HepG2 (cell line): ENCODE results near the gene KRTAP1-4. TPM values are rescaled to one million over a fixed set of nuclear protein-coding genes. Genes with fewer than 3 reads are reported as not detected.
A peak's percentile ranks its signal among the peaks of the same experiment; 100 is the strongest.

Source experiments
- ATAC-seq: fragments of 200-7000 bp; cut with Tn5 transposase; 3 replicates; pipeline ENCODE4 v1.9.1; 2020; ENCODE audit warnings: mild to moderate bottlenecking, moderate library complexity
- BruUV-seq: library from RNA; stranded (reverse); fragments of 400-500 nt; replicated peaks from 2 replicates; lab custom pipeline; 2021; lab: Mats Ljungman, UMichigan
- CTCF ChIA-PET: fragments of 300-600 bp; formaldehyde crosslinking; extraction: SDS; loops from one replicate; lab custom pipeline; 2021; ENCODE audit warnings: low total read pairs, inconsistent platforms, low intra/inter-chr PET ratio; lab: Yijun Ruan, JAX
- POLR2A ChIA-PET: fragments of 350-600 bp; sonication (Branson Sonifier 250); formaldehyde crosslinking; loops from one replicate; lab custom pipeline; 2020; ENCODE audit warnings: antibody characterized with exemption, inconsistent platforms; lab: Yijun Ruan, JAX
- DNase-seq: peaks from one replicate; pipeline ENCODE4 v3.0.0-alpha.2; 2015; ENCODE audit warnings: low spot score
- FAIRE-seq: peaks from 3 replicates; lab custom pipeline; 2011; peaks lifted over from hg19 to GRCh38; lab: Jason Lieb, UNC
- H2AFZ ChIP-seq: one replicate; pipeline ENCODE4 v1.6.1; 2011; ENCODE audit warnings: low read length, inconsistent platforms
- H3K27ac ChIP-seq: fragments of 300-600 bp; 3 replicates; pipeline ENCODE4 v1.8.0; 2011; ENCODE audit warnings: mixed run types, mild to moderate bottlenecking, mixed read lengths, low read length, inconsistent platforms; ENCODE audit not compliant: insufficient read depth; ENCODE audit errors: extremely low read length
- H3K27me3 ChIP-seq, 2 experiments: fragments of 200-600 bp in 1 of 2; 2 replicates in 1 of 2; 3 replicates in 1 of 2; pipeline versions ENCODE4 v1.6.0 to v1.8.0; 2011; ENCODE audit warnings: low read length in 2 of 2, mild to moderate bottlenecking in 2 of 2, moderate library complexity in 2 of 2, inconsistent platforms in 1 of 2; ENCODE audit not compliant: insufficient read depth in 2 of 2, control insufficient read depth in 1 of 2
- H3K36me3 ChIP-seq, 2 experiments: fragments of 200-600 bp in 1 of 2; replicated peaks in 1 of 2; 2 replicates in 1 of 2; 3 replicates in 1 of 2; pipeline versions ENCODE4 v1.5.1 to v1.8.0; 2011; ENCODE audit warnings: low read length in 2 of 2, inconsistent platforms in 1 of 2; ENCODE audit not compliant: insufficient read depth in 2 of 2, control insufficient read depth in 1 of 2
- H3K4me1 ChIP-seq: 2 replicates; pipeline ENCODE4 v1.5.1; 2012; ENCODE audit warnings: low read length, inconsistent platforms; ENCODE audit not compliant: insufficient read depth
- H3K4me2 ChIP-seq: 2 replicates; pipeline ENCODE4 v1.6.0; 2011; ENCODE audit warnings: low read depth, low read length, inconsistent platforms
- H3K4me3 ChIP-seq, 3 experiments: fragments of 200-600 bp in 1 of 3; sonication (generic), shearing (Covaris generic) in 1 of 3; replicated peaks in 1 of 3; 2 replicates each; pipeline ENCODE4 v1.5.1; 2011 to 2016; ENCODE audit warnings: low read length in 3 of 3, inconsistent platforms in 2 of 3, low read depth in 2 of 3, mild to moderate bottlenecking in 2 of 3, control low read depth in 1 of 3, mixed read lengths in 1 of 3; ENCODE audit not compliant: insufficient read depth in 1 of 3
- H3K79me2 ChIP-seq: one replicate; pipeline ENCODE4 v1.6.1; 2011; ENCODE audit warnings: low read length, inconsistent platforms; ENCODE audit not compliant: insufficient read depth
- H3K9ac ChIP-seq: 2 replicates; pipeline ENCODE4 v1.6.0; 2011; ENCODE audit warnings: mild to moderate bottlenecking, low read depth, low read length, inconsistent platforms; ENCODE audit not compliant: insufficient read depth
- H3K9me3 ChIP-seq: 2 replicates; pipeline ENCODE4 v1.5.1; 2012; ENCODE audit warnings: mild to moderate bottlenecking, low read length
- H4K20me1 ChIP-seq: 2 replicates; pipeline ENCODE4 v1.6.0; 2011; ENCODE audit warnings: inconsistent platforms, mild to moderate bottlenecking, low read length, moderate library complexity; ENCODE audit not compliant: insufficient read depth
- ATF7-NPFF ChIP-seq: sonication (generic); formaldehyde crosslinking; IDR thresholded peaks from 2 replicates; pipeline ENCODE4 v1.8.1; 2023; ENCODE audit warnings: mild to moderate bottlenecking, low read depth, missing genetic modification reagents, moderate library complexity
- BCL6 ChIP-seq: IDR thresholded peaks from 2 replicates; pipeline ENCODE4 v1.6.1; 2016; ENCODE audit warnings: missing genetic modification reagents, missing compliant biosample characterization
- CENPX ChIP-seq: sonication (generic); formaldehyde crosslinking; IDR thresholded peaks from 2 replicates; pipeline ENCODE4 v1.9.0; 2021; ENCODE audit warnings: mild to moderate bottlenecking, missing genetic modification reagents, moderate library complexity
- CHD4 ChIP-seq: fragments of 200-600 bp; sonication (generic); IDR thresholded peaks from 2 replicates; pipeline ENCODE4 v1.7.0; 2017; ENCODE audit warnings: mild to moderate bottlenecking, low read length, borderline replicate concordance
- HHEX ChIP-seq: IDR thresholded peaks from 2 replicates; pipeline ENCODE4 v1.6.1; 2016; ENCODE audit warnings: control low read depth
- JUND ChIP-seq: sonication (generic); formaldehyde crosslinking; IDR thresholded peaks from 2 replicates; pipeline ENCODE4 v1.8.0; 2022; ENCODE audit warnings: mild to moderate bottlenecking, missing genetic modification reagents
- MAFF ChIP-seq: IDR thresholded peaks from 2 replicates; pipeline ENCODE4 v1.6.1; 2011; ENCODE audit warnings: low read depth, low read length, improper control_type of control experiment
- MAFK ChIP-seq, 2 experiments: IDR thresholded peaks in 1 of 2; conservative IDR thresholded peaks in 1 of 2; 2 replicates each; pipeline ENCODE4 v1.6.1; 2011; ENCODE audit warnings: improper control_type of control experiment in 2 of 2, low read length in 2 of 2
- NR1H2 ChIP-seq: sonication (generic); formaldehyde crosslinking; IDR thresholded peaks from 2 replicates; pipeline ENCODE4 v1.8.1; 2022; ENCODE audit warnings: low read depth, missing genetic modification reagents, borderline replicate concordance
- PHF20 ChIP-seq: sonication (generic); formaldehyde crosslinking; IDR thresholded peaks from 2 replicates; pipeline ENCODE4 v1.5.0; 2020; ENCODE audit warnings: mild to moderate bottlenecking, missing genetic modification reagents
- SIX1 ChIP-seq: sonication (generic); formaldehyde crosslinking; IDR thresholded peaks from 2 replicates; pipeline ENCODE4 v1.4.0; 2020; ENCODE audit warnings: missing genetic modification reagents, borderline replicate concordance
- SRSF9 ChIP-seq: fragments of 200-400 bp; formaldehyde crosslinking; IDR thresholded peaks from 2 replicates; pipeline ENCODE4 v1.6.1; 2018; ENCODE audit warnings: borderline replicate concordance, mild to moderate bottlenecking, low read depth, low read length; ENCODE audit not compliant: insufficient read depth, poor library complexity, severe bottlenecking
- STAT6 ChIP-seq: sonication (generic); formaldehyde crosslinking; IDR thresholded peaks from 2 replicates; pipeline ENCODE4 v1.4.0; 2020; ENCODE audit warnings: missing genetic modification reagents, mild to moderate bottlenecking, borderline replicate concordance
- SUZ12 ChIP-seq: fragments of 150-350 bp; IDR thresholded peaks from 2 replicates; pipeline ENCODE4 v1.6.1; 2014; ENCODE audit warnings: low read depth, low read length
- ZKSCAN8 ChIP-seq: IDR thresholded peaks from 2 replicates; pipeline ENCODE4 v1.6.1; 2016; ENCODE audit warnings: borderline replicate concordance, missing genetic modification reagents, missing compliant biosample characterization
- ZNF33A ChIP-seq: sonication (generic); formaldehyde crosslinking; IDR thresholded peaks from 2 replicates; pipeline ENCODE4 v1.5.1; 2020; ENCODE audit warnings: missing genetic modification reagents, mild to moderate bottlenecking, moderate library complexity, borderline replicate concordance
- ZSCAN30 ChIP-seq: sonication (generic); formaldehyde crosslinking; IDR thresholded peaks from 2 replicates; pipeline ENCODE4 v1.5.0; 2020; ENCODE audit warnings: mild to moderate bottlenecking, missing genetic modification reagents
- WGBS: methylation state at CpG from one replicate; pipeline ENCODE4 v1.1.6; 2017; ENCODE audit warnings: low lambda C conversion rate; 5-methylcytosine and 5-hydroxymethylcytosine counted together
- in situ Hi-C: cut with HindIII; loops from 2 replicates; pipeline ENCODE4 v1.10.0; 2017; ENCODE audit warnings: low pct_unique_long_range_greater_than_20kb; ENCODE audit not compliant: extremely low pct_ligation_motif_present
- intact Hi-C: fragments of 100-400 bp; cut with micrococcal nuclease; formaldehyde crosslinking; loops from one replicate; pipeline ENCODE4 v1.10.0; 2022; ENCODE audit not compliant: unreplicated experiment
- polyA plus RNA-seq, 8 experiments: library from polyadenylated mRNA; depleted of rRNA in 3 of 8; stranded (reverse) in 7 of 8; unstranded in 1 of 8; fragments of >200 nt; fragmentation: Illumina TruSeq in 4 of 8; extraction: Trizol in 4 of 8; gene quantifications; 2 replicates each; pipeline versions ENCODE4 v1.2.1 to v1.2.3, GENCODE V29; 2011 to 2016; ENCODE audit warnings: low read depth in 4 of 8, missing spikeins in 1 of 8, mixed read lengths in 1 of 8; ENCODE audit not compliant: insufficient read depth in 1 of 8
- total RNA-seq, 5 experiments: library from RNA; depleted of rRNA; stranded (reverse); fragments of >200 nt; fragmentation: Illumina TruSeq; extraction: Trizol; gene quantifications; 2 replicates each; pipeline ENCODE4 v1.2.3, GENCODE V29; 2016; ENCODE audit warnings: low read depth in 1 of 5

Gene KRTAP1-4
- total and polyA plus RNA-seq, 2 of the 13 experiments (the other 11 are each of a cell fraction or from before 2014, with no cell fraction given): not detected

DNA sequence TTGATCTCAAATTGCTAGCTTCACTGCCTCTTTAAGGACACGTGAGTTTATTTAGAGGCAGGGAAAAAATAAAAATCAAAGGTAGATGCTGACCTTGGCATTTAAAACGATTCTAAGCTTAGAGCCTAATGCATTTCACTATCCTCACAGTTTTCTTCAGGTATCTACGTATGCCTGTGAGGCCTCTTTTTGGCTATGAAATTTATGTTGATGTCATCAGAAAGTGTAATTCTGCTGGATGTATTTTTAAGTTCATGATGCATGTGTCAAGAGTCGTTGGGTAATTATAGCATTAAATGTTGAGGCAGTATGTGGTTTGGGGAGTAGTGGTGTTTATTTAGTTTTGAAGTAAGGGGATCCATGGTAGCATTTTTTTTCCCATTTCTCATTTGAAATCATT, 26.1 kb downstream of the KRTAP1-4 start:
- CTCF ChIA-PET: no interaction called here
- Histone ChIP-seq H2AFZ (no peak overlapping the region), H3K4me1 (peaks cover 63% of the 10 kb centered on the region), H3K36me3 (no peaks in the 10 kb centered on the region), H3K79me2 (no peaks in the 10 kb centered on the region), H3K27ac (no peak overlapping the region), H3K4me3 (no peak overlapping the region), H3K9ac (no peak overlapping the region), H3K9me3 (no peaks in the 10 kb centered on the region), H3K27me3 (no peaks in the 10 kb centered on the region), H3K4me2 (no peak overlapping the region), H4K20me1 (no peaks in the 10 kb centered on the region)
- WGBS: 61% methylated on average over 4 of the region's 4 CpGs
- TF ChIP-seq ZNF33A (CRISPR knock-in tag) (no peak), MAFF (peak; percentile 87), MAFK (conservative IDR thresholded peaks at IDR 0.05 in 1 of 2, IDR thresholded peaks at IDR 0.05 in 1 of 2; ENCODE audit: low read length in 2 of 2) (peak; percentile 89 to 94), SRSF9 (no peak)
- in situ Hi-C loops (loop anchor here (5.0 kb wide), 2 partner anchors 42 to 92 kb away; no protein-coding TSS in a partner anchor), intact Hi-C loops (no loop called here)
- BruUV-seq: no TSS peak
- DNase-seq (no peak), ATAC-seq (no peak), FAIRE-seq (no peak)
- POLR2A ChIA-PET: no interaction called here

GRCh38 chr17:41002814-41003213, 27.2 kb downstream of the KRTAP1-4 start:
- Histone ChIP-seq H3K4me3 (no peak overlapping the region), H2AFZ (no peak overlapping the region), H4K20me1 (no peaks in the 10 kb centered on the region), H3K9ac (no peak overlapping the region), H3K79me2 (no peaks in the 10 kb centered on the region), H3K36me3 (no peaks in the 10 kb centered on the region), H3K27me3 (no peaks in the 10 kb centered on the region), H3K27ac (peak overlapping the region; percentile 52), H3K9me3 (no peaks in the 10 kb centered on the region), H3K4me2 (peak overlapping the region; percentile 25), H3K4me1 (peaks cover 52% of the 10 kb centered on the region)
- peak; percentile 79 for DNase-seq
- POLR2A ChIA-PET: no interaction called here
- CTCF ChIA-PET: no interaction called here
- intact Hi-C loops: no loop called here
- no TSS peak for BruUV-seq
- in situ Hi-C loops: loop anchor here (5.0 kb wide), 2 partner anchors 41 to 91 kb away; no protein-coding TSS in a partner anchor
- ATAC-seq: peak; percentile 64
- WGBS: 3% methylated on average over 5 of the region's 5 CpGs
- FAIRE-seq: no peak
- TF ChIP-seq ATF7-NPFF (CRISPR knock-in tag): no peak
- TF ChIP-seq HHEX (CRISPR knock-in tag): no peak
- TF ChIP-seq STAT6 (CRISPR knock-in tag): no peak
- TF ChIP-seq CENPX (CRISPR knock-in tag): no peak
- no peak for TF ChIP-seq ZKSCAN8 (CRISPR knock-in tag)
- TF ChIP-seq NR1H2 (CRISPR knock-in tag): no peak
- no peak for TF ChIP-seq SUZ12
- no peak for TF ChIP-seq CHD4
- peak; percentile 60 for TF ChIP-seq BCL6
- TF ChIP-seq ZSCAN30 (CRISPR knock-in tag): no peak
- TF ChIP-seq SIX1 (CRISPR knock-in tag): no peak
- TF ChIP-seq JUND (CRISPR knock-in tag): no peak
- no peak for TF ChIP-seq PHF20 (CRISPR knock-in tag)
